GM19463 (cell line): ENCODE measurements around the gene PSAP.

Experiments
- ATAC-seq: cut with Tn5 transposase; IDR thresholded peaks from one replicate; pipeline ENCODE4 v1.9.1; 2021; ENCODE audit warnings: mild to moderate bottlenecking, moderate library complexity; ENCODE audit not compliant: unreplicated experiment

PSAP gene

GRCh38 chr10:71845410-71846405 lies 5.3 kb downstream of the PSAP start:
- ATAC-seq: no peak

GRCh38 chr10:71844695-71845094 lies 6.4 kb downstream of the PSAP start:
- ATAC-seq: no peak

- ATAC-seq: no peak
Measured at GRCh38 chr10:71844084-71844483, 7.0 kb downstream of the PSAP start.

GRCh38 chr10:71842856-71843686 lies 8.0 kb downstream of the PSAP start:
- no peak for ATAC-seq

DNA sequence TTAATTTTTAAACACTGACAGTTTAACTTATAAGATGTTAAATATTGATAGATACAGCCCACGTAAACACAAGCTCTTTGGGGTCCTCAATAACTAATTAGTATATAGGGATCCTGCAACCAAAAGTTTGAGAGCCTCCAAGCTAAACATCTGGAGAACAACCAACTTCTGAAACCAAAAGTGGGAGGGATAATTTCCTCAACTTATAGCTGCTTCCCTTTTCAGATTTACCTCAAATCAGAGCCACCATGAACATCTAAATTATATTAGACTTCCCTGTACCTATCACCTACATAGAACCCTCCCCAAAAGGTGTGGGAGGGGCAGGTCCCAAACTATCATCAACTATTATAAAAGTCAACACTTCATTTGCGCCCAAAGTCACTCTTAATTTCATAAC lies 8.6 kb downstream of the PSAP start:
- ATAC-seq: no peak

DNA sequence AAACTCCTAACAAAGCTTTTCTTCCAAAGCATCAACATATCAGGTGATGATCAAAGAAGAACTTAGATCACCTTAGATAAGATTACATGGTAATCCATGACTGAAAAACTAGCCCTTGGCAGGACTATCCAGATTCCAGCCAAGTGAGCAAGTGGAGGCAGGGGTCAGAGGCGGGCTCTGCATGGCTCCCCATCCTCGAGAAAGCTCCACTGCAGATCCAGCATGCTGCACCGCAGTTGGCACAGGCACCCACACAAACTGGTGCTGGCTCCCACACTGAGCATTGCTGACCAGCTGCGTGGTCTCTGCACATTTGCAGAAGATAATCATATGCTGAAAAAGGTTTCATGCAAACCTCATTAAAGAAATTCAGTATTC lies 10.1 kb downstream of the PSAP start:
- no peak for ATAC-seq

DNA sequence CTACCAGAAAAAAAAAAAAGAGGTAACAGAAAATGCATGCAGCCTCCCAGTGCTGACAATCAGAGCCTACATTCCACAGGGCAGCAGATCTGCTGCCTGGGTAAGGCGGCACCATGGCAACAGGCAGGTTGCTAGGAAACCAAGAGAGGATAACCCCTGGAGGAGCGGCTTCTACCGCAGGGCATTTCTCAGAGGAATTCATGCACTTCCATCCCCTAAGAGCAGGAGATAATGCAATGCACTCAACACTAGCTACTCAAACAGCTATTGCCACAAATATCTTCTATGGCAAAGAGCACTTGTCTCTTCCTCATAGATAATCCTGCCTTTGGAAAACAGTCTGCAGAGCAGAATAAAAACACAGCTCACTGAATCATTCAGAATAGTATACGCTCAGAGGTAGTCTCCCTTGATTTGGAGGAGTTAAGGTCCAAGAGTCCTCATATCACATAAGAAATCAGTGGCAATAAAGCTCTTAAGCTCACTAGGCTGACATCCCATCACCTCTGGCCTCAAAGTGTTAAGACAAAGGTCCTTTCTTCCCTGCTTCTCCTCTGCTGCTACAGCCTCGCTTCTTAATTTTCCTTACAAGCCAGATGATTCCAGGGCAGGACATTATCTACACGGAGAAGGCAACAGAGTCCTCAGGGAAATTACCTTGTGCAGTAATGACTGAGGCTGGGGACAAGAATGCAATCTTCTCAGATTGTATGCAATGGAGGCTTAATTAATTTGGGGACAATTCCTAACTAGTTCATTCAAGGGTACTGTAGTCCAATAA lies 10.7 kb downstream of the PSAP start:
- ATAC-seq: no peak

DNA sequence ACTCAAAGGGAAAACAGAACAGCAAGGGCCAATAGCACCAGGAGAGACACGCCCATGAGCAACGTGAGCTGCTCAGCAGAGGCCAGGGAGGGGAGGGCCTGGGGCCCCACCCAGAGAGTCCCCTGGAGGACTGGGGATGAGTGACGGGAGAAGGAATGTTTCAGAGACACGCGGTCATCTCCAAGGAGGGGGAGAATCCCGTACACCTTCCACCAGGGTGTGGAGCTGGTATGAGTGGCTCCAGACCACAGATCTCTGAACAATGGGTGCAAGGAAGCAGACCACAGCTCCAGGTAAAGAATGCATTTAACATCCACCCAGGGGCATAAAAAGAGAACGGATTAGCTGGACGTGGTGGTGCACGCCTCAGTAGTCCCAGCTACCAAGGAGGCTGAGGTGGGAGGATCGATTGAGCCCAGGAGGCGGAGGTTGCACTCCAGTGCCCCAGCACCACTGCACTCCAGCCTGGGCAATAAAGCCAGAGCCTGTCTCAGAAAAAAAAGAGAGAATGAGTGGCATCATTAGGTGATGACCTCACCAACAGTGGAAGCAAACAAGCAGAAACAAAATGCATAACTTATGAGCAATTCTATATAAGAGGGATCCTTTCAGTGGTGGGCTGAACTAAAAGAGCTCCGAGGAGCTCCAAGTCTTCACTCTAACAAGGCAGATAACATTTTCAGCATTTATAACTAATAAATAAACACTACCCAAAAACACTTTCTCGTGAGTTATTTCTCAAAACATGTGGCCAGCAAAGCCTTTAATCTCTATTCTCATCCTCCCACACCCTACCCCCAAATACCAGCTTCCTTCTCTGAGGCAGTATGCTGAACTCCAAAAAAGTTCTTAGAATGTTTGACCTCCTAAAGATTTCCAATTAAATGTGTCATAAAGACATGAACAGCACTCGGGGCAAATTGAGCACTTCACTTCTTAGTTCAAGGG lies 12.5 kb downstream of the PSAP start:
- ATAC-seq: no peak

GRCh38 chr10:71837098-71837827 lies 13.8 kb downstream of the PSAP start:
- no peak for ATAC-seq

DNA sequence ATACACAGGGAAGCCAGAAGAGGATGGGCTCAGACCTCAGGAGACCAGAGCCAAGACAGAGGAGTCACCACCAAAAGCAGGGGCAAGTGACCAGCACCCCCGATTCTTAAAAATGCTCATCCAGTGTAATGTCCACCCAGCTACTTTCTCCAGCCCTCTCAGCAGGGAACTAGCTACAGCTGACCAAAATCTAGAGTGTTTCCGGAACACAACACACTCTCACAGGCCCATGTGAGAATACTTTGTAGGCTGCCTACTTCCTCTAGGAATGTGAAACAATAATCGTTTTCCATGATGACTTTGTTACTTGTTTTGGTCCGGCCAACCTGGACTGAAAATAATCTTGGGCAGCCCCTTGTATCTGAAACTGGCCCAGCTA lies 14.5 kb downstream of the PSAP start:
- ATAC-seq: peak; percentile 13

GRCh38 chr10:71835671-71836595 lies 15.1 kb downstream of the PSAP start:
- ATAC-seq: peak; percentile 93

GRCh38 chr10:71834343-71834674 lies 16.7 kb downstream of the PSAP start:
- ATAC-seq: no peak

- ATAC-seq: no peak
Measured at GRCh38 chr10:71833451-71834342, 17.4 kb downstream of the PSAP start.

GRCh38 chr10:71832967-71833366 lies 18.1 kb downstream of the PSAP start:
- ATAC-seq: no peak

GRCh38 chr10:71831646-71832552 lies 19.2 kb downstream of the PSAP start:
- ATAC-seq: no peak

GRCh38 chr10:71830726-71831125 lies 20.3 kb downstream of the PSAP start:
- ATAC-seq: no peak
